CD14-positive monocyte (primary cell): ENCODE measurements around the gene CDCA3. TPM values are rescaled to one million over a fixed set of nuclear protein-coding genes. Genes with fewer than 3 reads are reported as not detected.

ENCODE experiments used
- DNase-seq, 3 donors: peaks; one replicate each; pipeline ENCODE4 v3.0.0-alpha.2; 2011 to 2022
- H2AFZ ChIP-seq: 2 replicates; pipeline ENCODE4 v1.6.0; 2012; ENCODE audit warnings: mild to moderate bottlenecking, low read depth, low read length, inconsistent platforms; ENCODE audit not compliant: insufficient read depth, poor library complexity, severe bottlenecking
- H3K27ac ChIP-seq, 2 donors: 1 replicate in 1 of 2; 2 replicates in 1 of 2; pipeline ENCODE4 v1.5.1; 2012 to 2013; ENCODE audit warnings: low read length in 2 of 2, control low read depth in 1 of 2, inconsistent platforms in 1 of 2, low read depth in 1 of 2, mild to moderate bottlenecking in 1 of 2
- H3K27me3 ChIP-seq, 2 donors: one replicate each; pipeline versions ENCODE4 v1.6.0 to v1.6.1; 2011 to 2013; ENCODE audit warnings: low read length in 2 of 2; ENCODE audit not compliant: control insufficient read depth in 2 of 2, insufficient read depth in 2 of 2
- H3K36me3 ChIP-seq, 2 donors: replicated peaks in 1 of 2; 1 replicate in 1 of 2; 2 replicates in 1 of 2; pipeline versions ENCODE4 v1.5.1 to v1.6.1; 2012 to 2013; ENCODE audit warnings: low read length in 2 of 2, control low read depth in 1 of 2, inconsistent platforms in 1 of 2, mild to moderate bottlenecking in 1 of 2; ENCODE audit not compliant: insufficient read depth in 2 of 2, control insufficient read depth in 1 of 2
- H3K4me1 ChIP-seq, 2 donors: 1 replicate in 1 of 2; 2 replicates in 1 of 2; pipeline versions ENCODE4 v1.5.1 to v1.6.1; 2012 to 2013; ENCODE audit warnings: low read length in 2 of 2, control low read depth in 1 of 2, inconsistent platforms in 1 of 2, mild to moderate bottlenecking in 1 of 2, moderate library complexity in 1 of 2; ENCODE audit not compliant: insufficient read depth in 2 of 2, control insufficient read depth in 1 of 2
- H3K4me2 ChIP-seq: replicated peaks from 2 replicates; pipeline ENCODE3; 2012; ENCODE audit warnings: low read length, moderate library complexity, mild to moderate bottlenecking; ENCODE audit not compliant: poor library complexity, severe bottlenecking; ENCODE audit errors: extremely low read depth
- H3K4me3 ChIP-seq, 3 experiments: fragments of 200-600 bp in 1 of 3; sonication (generic) in 1 of 3; replicated peaks in 1 of 3; 1 replicate in 2 of 3; 2 replicates in 1 of 3; pipeline ENCODE4 v1.5.1; 2011 to 2013; ENCODE audit warnings: low read length in 3 of 3, mild to moderate bottlenecking in 3 of 3, control low read depth in 2 of 3, low read depth in 2 of 3, inconsistent platforms in 1 of 3, moderate library complexity in 1 of 3
- H3K79me2 ChIP-seq: 2 replicates; pipeline ENCODE4 v1.6.0; 2012; ENCODE audit warnings: mild to moderate bottlenecking, control low read depth, inconsistent platforms, low read length, moderate library complexity; ENCODE audit not compliant: insufficient read depth
- H3K9ac ChIP-seq: 2 replicates; pipeline ENCODE4 v1.6.0; 2017; ENCODE audit warnings: low read length, mild to moderate bottlenecking; ENCODE audit not compliant: insufficient read depth, poor library complexity, severe bottlenecking
- H3K9me3 ChIP-seq, 2 donors: replicated peaks in 1 of 2; 1 replicate in 1 of 2; 2 replicates in 1 of 2; pipeline versions ENCODE4 v1.5.1 to v1.6.1; 2012 to 2013; ENCODE audit warnings: low read length in 2 of 2, control low read depth in 1 of 2; ENCODE audit not compliant: control insufficient read depth in 1 of 2, insufficient read depth in 1 of 2
- H4K20me1 ChIP-seq: 2 replicates; pipeline ENCODE4 v1.6.0; 2012; ENCODE audit warnings: mild to moderate bottlenecking, low read length, control low read depth, moderate library complexity; ENCODE audit not compliant: insufficient read depth
- H3K27ac Mint-ChIP-seq, 7 donors: one replicate each; pipeline ENCODE4 v1.8.0; 2020; ENCODE audit warnings: mild to moderate bottlenecking in 7 of 7, mixed read lengths in 7 of 7, moderate library complexity in 6 of 7, inconsistent platforms in 2 of 7
- H3K27me3 Mint-ChIP-seq, 3 donors: one replicate each; pipeline ENCODE4 v1.8.0; 2021 to 2022; ENCODE audit warnings: low read depth in 3 of 3, mild to moderate bottlenecking in 3 of 3, mixed read lengths in 3 of 3, moderate library complexity in 3 of 3, inconsistent platforms in 1 of 3
- H3K36me3 Mint-ChIP-seq, 2 donors: one replicate each; pipeline ENCODE4 v1.8.0; 2020; ENCODE audit warnings: mixed read lengths in 2 of 2, inconsistent platforms in 1 of 2, mild to moderate bottlenecking in 1 of 2
- H3K4me1 Mint-ChIP-seq: one replicate; pipeline ENCODE4 v1.8.0; 2020; ENCODE audit warnings: mild to moderate bottlenecking, mixed read lengths
- H3K4me3 Mint-ChIP-seq, 2 donors: one replicate each; pipeline ENCODE4 v1.8.0; 2020; ENCODE audit warnings: mild to moderate bottlenecking in 2 of 2, mixed read lengths in 2 of 2, moderate library complexity in 1 of 2
- H3K9me3 Mint-ChIP-seq, 7 donors: one replicate each; pipeline ENCODE4 v1.8.0; 2020 to 2022; ENCODE audit warnings: mixed read lengths in 7 of 7, mild to moderate bottlenecking in 6 of 7, moderate library complexity in 6 of 7, inconsistent platforms in 2 of 7
- CTCF ChIP-seq: fragments of 200-600 bp; IDR thresholded peaks from one replicate; pipeline ENCODE4 v1.8.0; 2022; ENCODE audit warnings: antibody characterized with exemption, mild to moderate bottlenecking
- WGBS: methylation state at CpG from one replicate; pipeline ENCODE4 v1.1.5; 2013; ENCODE audit warnings: missing lambda C conversion rate; ENCODE audit not compliant: insufficient coverage; 5-methylcytosine and 5-hydroxymethylcytosine counted together
- intact Hi-C, 2 donors: fragments of 100-400 bp; cut with micrococcal nuclease; formaldehyde crosslinking; loops; one replicate each; pipeline versions ENCODE4 v1.15.0 to v1.15.1; 2023
- polyA plus RNA-seq, 3 donors: library from polyadenylated mRNA; depleted of rRNA in 1 of 3; unstranded in 2 of 3; stranded (reverse) in 1 of 3; fragments of 300-500 nt in 2 of 3; fragments of >200 nt in 1 of 3; fragmentation: Illumina TruSeq in 2 of 3; gene quantifications; 1 replicate in 2 of 3; 2 replicates in 1 of 3; pipeline ENCODE4 v1.2.3, GENCODE V29; 2012 to 2021

Gene CDCA3
- polyA plus RNA-seq, 3 donors: 0.57 to 0.61 (median 0.59) TPM

- intact Hi-C loops: no loop called here
- peaks cover 0 to 2% (median 1%) of the 10 kb centered on the region in 3 donors for H3K27me3 Mint-ChIP-seq
- no peak overlapping the region for H2AFZ ChIP-seq
- H3K36me3 ChIP-seq: peaks cover 60 to 66% of the 10 kb centered on the region in 2 donors
- H3K36me3 Mint-ChIP-seq: peaks cover 60 to 66% of the 10 kb centered on the region in 2 donors
- H3K9me3 Mint-ChIP-seq: peaks cover 0 to 2% (median 0%) of the 10 kb centered on the region in 7 donors
- no peak overlapping the region for H3K4me3 Mint-ChIP-seq
- H3K4me1 Mint-ChIP-seq: peaks cover 32% of the 10 kb centered on the region
- no peaks in the 10 kb centered on the region for H3K79me2 ChIP-seq
- peaks cover 24 to 33% of the 10 kb centered on the region in 2 donors for H3K4me1 ChIP-seq
- H3K4me3 ChIP-seq: no peak overlapping the region
- peaks cover 67% of the 10 kb centered on the region for H4K20me1 ChIP-seq
- no peak for TF ChIP-seq CTCF
- 92% methylated on average over 3 of the region's 3 CpGs for WGBS
- H3K27ac Mint-ChIP-seq: no peak overlapping the region
- no peak overlapping the region for H3K4me2 ChIP-seq
- H3K27me3 ChIP-seq: no peaks in the 10 kb centered on the region
- H3K9ac ChIP-seq: no peak overlapping the region
- no peak for DNase-seq
- no peaks in the 10 kb centered on the region for H3K9me3 ChIP-seq
- H3K27ac ChIP-seq: no peak overlapping the region
These were observed 34.5 kb downstream of the CDCA3 start for GRCh38 chr12:6816598-6816997.

- H3K9me3 Mint-ChIP-seq: peaks cover 0 to 2% (median 0%) of the 10 kb centered on the region in 7 donors
- no peak overlapping the region for H3K4me2 ChIP-seq
- peaks cover 81% of the 10 kb centered on the region for H4K20me1 ChIP-seq
- DNase-seq: peak in 1 of 3 donors; percentile 3
- no peak overlapping the region for H2AFZ ChIP-seq
- H3K4me3 ChIP-seq: no peak overlapping the region
- peaks cover 0 to 2% (median 0%) of the 10 kb centered on the region in 3 donors for H3K27me3 Mint-ChIP-seq
- peaks cover 60 to 70% of the 10 kb centered on the region in 2 donors for H3K36me3 Mint-ChIP-seq
- peaks cover 50 to 59% of the 10 kb centered on the region in 2 donors for H3K36me3 ChIP-seq
- H3K27ac Mint-ChIP-seq: no peak overlapping the region
- H3K4me3 Mint-ChIP-seq: no peak overlapping the region
- H3K4me1 ChIP-seq: peaks cover 12 to 19% of the 10 kb centered on the region in 2 donors
- no peak overlapping the region for H3K9ac ChIP-seq
- TF ChIP-seq CTCF: no peak
- intact Hi-C loops: no loop called here
- no CpG with 5 or more reads among the region's 4 CpGs for WGBS
- no peaks in the 10 kb centered on the region for H3K79me2 ChIP-seq
- H3K9me3 ChIP-seq: no peaks in the 10 kb centered on the region
- H3K4me1 Mint-ChIP-seq: peaks cover 20% of the 10 kb centered on the region
- no peak overlapping the region for H3K27ac ChIP-seq
- H3K27me3 ChIP-seq: no peaks in the 10 kb centered on the region
These were observed 37.7 kb downstream of the CDCA3 start for GRCh38 chr12:6813363-6813762.
